ENCODE data around the gene MRPS22. TPM values are rescaled to one million over a fixed set of nuclear protein-coding genes. Genes with fewer than 3 reads are reported as not detected.

The MRPS22 gene
- total and polyA plus RNA-seq, 2 experiments from 2014 or later = 63.4 to 89.2 TPM

DNA sequence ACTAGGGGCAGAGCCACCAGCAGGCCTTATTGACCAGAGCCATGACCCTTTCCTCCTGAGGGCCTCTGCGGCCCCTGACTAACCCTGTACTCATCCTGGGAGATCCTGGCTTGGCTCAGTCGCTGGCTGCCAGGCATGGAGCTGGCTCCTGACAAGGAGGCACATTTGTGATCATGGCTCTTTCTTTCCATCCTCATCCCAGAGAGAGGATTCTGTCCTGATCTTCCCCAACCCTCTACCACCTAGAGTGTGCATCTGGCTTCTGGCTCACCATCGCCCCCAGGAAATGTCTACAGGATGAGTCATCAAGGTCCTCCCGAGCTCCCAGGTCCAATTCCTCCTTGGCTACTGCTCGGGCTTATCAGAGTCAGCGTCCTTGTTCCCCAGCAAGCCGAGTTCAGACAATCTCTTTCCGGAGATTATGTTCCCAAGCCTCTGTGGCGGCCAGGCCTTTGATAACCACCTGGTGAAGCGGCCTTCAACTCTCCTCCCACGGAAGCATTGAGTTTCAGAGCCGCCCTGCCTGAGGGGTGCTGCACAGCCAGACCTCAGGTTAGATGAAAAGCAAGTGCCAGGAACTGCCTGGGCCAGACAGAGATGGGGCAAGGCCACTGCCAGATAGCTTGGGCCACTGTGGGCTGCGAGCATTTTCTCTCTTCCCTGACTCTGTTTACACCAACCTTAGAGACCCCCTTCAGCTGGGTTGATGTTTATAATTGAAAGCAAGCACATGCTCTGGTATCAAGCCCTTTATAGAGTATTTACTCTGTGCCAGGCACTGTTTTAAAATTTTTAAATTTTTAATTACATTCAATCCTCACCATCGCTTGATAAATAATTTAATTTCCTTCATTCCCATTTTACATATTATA lies 44.3 kb upstream of the MRPS22 start:
- Histone ChIP-seq H3K4me3 (no peak overlapping the region), H3K4me1 (ENCODE audit: low read depth) (no peaks in the 10 kb centered on the region), H3K9me3 (ENCODE audit: low read depth) (no peaks in the 10 kb centered on the region), H3K36me3 (no peaks in the 10 kb centered on the region), H3K27ac (no peak overlapping the region), H3K27me3 (no peaks in the 10 kb centered on the region)
- TF ChIP-seq, protein P1, sequence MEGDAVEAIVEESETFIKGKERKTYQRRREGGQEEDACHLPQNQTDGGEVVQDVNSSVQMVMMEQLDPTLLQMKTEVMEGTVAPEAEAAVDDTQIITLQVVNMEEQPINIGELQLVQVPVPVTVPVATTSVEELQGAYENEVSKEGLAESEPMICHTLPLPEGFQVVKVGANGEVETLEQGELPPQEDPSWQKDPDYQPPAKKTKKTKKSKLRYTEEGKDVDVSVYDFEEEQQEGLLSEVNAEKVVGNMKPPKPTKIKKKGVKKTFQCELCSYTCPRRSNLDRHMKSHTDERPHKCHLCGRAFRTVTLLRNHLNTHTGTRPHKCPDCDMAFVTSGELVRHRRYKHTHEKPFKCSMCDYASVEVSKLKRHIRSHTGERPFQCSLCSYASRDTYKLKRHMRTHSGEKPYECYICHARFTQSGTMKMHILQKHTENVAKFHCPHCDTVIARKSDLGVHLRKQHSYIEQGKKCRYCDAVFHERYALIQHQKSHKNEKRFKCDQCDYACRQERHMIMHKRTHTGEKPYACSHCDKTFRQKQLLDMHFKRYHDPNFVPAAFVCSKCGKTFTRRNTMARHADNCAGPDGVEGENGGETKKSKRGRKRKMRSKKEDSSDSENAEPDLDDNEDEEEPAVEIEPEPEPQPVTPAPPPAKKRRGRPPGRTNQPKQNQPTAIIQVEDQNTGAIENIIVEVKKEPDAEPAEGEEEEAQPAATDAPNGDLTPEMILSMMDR (IDR thresholded peaks at IDR 0.05; ENCODE audit: low read depth, low read length) = no peak
- DNase-seq (ENCODE audit: low read depth in 1 of 2, low spot score in 1 of 2) = peak in 1 of 2 donors; percentile 65

DNA sequence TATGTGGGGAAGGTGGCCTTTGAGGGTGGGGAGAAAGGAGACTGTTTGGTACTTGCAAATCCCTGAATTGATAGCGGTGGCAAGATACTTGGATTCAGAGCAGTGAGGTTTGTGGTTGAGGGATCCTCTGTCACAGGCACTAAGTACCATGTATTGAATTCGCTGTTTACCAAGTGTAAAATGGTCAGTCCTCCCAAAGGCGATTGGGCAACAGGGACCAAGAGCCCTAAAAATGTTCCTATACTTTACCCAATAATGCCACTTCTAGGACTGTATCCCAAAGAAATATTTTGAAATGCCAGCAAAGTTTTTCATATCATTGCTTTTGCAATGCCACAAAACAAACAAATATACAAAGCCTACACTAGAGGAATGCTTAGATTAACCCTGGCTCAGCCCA lies 43.4 kb upstream of the MRPS22 start:
- Histone ChIP-seq H3K27me3 (no peaks in the 10 kb centered on the region), H3K4me1 (ENCODE audit: low read depth) (no peaks in the 10 kb centered on the region), H3K27ac (no peak overlapping the region), H3K4me3 (no peak overlapping the region), H3K9me3 (ENCODE audit: low read depth) (no peaks in the 10 kb centered on the region), H3K36me3 (no peaks in the 10 kb centered on the region)
- no peak for DNase-seq (ENCODE audit: low read depth in 1 of 2, low spot score in 1 of 2)
- TF ChIP-seq, protein P1 (IDR thresholded peaks at IDR 0.05; ENCODE audit: low read depth, low read length) = no peak

DNA sequence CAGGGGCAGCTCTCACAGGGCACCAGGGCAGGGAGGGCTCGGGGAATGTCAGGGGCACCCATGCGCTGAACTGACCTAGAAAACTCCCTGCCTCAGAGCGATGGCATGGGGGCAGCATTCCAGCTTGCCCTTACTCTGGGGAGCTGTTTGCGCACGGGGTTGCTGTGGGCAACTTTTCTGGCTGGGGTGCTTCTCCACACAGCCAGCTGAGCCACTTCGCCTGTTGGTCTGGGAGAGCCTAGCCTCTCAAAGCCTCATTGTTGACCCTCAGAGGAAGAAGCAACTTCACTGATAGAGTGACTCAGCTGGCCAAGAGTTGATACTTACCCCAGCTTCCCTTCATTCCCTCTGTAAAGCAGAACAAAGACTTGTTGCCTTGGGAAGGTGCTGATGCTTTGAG lies 42.6 kb upstream of the MRPS22 start:
- DNase-seq (ENCODE audit: low read depth in 1 of 2, low spot score in 1 of 2) = peak in 1 of 2 donors; percentile 42
- H3K36me3 ChIP-seq = no peaks in the 10 kb centered on the region
- no peaks in the 10 kb centered on the region for H3K4me1 ChIP-seq (ENCODE audit: low read depth)
- TF ChIP-seq, protein P1 (IDR thresholded peaks at IDR 0.05; ENCODE audit: low read depth, low read length) = no peak
- H3K9me3 ChIP-seq (ENCODE audit: low read depth) = no peaks in the 10 kb centered on the region
- H3K27me3 ChIP-seq = no peaks in the 10 kb centered on the region
- H3K4me3 ChIP-seq = no peak overlapping the region
- no peak overlapping the region for H3K27ac ChIP-seq

DNA sequence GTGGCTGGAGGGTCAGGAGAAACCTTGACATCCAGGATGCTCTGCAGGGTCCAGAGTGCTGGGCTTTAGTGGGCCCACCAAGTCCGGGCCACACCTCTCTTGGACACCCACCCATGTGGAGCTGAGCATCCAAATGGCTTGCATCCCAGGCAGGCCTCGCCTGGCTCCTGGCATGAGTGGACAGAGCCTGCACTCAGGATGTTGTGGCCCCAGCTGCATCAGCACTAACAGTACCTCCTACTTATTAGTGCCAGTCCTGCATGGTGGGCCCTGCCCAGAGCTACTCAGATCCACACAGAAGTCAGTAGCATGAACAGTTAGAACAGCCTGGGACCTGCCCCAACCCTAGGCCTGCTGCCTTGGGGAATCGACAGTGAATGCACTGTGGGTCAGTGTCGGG lies 42.2 kb upstream of the MRPS22 start:
- Histone ChIP-seq H3K36me3 (no peaks in the 10 kb centered on the region), H3K27ac (no peak overlapping the region), H3K9me3 (ENCODE audit: low read depth) (no peaks in the 10 kb centered on the region), H3K27me3 (no peaks in the 10 kb centered on the region), H3K4me3 (no peak overlapping the region), H3K4me1 (ENCODE audit: low read depth) (no peaks in the 10 kb centered on the region)
- no peak for DNase-seq (ENCODE audit: low read depth in 1 of 2, low spot score in 1 of 2)
- TF ChIP-seq, protein P1 (IDR thresholded peaks at IDR 0.05; ENCODE audit: low read depth, low read length) = no peak

DNA sequence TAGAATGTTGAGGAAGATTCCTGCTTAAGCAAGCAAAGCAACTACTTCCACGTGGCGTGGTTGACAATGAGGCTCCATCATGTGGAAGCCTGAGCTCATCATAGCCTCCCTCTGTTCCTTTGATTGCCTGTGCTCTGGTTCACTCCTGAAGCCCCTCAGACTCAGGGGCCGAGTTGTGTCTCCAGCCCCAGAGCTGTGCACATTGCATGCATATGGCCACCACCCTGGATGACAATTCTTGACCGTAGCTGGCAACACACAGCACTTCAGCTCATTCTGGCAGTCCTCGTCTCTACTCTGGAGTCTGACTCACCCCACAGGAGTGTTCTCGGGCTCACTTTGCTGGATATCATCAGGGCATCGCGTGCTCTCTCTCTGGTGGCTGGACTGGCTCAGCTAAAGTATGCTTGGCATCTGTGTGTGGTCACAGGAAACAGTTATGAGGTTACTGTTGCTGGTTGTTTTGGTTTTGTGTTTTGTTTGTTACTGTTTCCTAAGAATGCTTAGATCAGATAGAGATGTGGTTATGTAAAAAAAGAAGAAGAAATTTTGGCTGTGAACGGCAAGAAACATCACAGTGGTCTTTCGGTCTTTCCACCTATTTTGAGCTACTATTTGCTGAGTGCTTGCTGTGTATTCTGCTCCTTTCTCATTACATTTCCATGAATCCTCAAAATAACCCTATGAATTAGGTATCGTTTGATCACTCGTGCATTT lies 41.6 kb upstream of the MRPS22 start:
- Histone ChIP-seq H3K27me3 (no peaks in the 10 kb centered on the region), H3K9me3 (ENCODE audit: low read depth) (no peaks in the 10 kb centered on the region), H3K27ac (no peak overlapping the region), H3K4me1 (ENCODE audit: low read depth) (no peaks in the 10 kb centered on the region), H3K36me3 (no peaks in the 10 kb centered on the region), H3K4me3 (no peak overlapping the region)
- TF ChIP-seq, protein P1 (IDR thresholded peaks at IDR 0.05; ENCODE audit: low read depth, low read length) = no peak
- DNase-seq (ENCODE audit: low read depth in 1 of 2, low spot score in 1 of 2) = peak in 1 of 2 donors; percentile 98
